K562 (cell line): ENCODE measurements around the gene BAIAP2. TPM values are rescaled to one million over a fixed set of nuclear protein-coding genes. Genes with fewer than 3 reads are reported as not detected.

ENCODE experiments used
- ATAC-seq: fragments of 200-7000 bp; cut with Tn5 transposase; 3 replicates; pipeline ENCODE4 v1.9.1; 2020; ENCODE audit warnings: moderate library complexity
- BruUV-seq: library from RNA; stranded (reverse); fragments of 400-500 nt; replicated peaks from 2 replicates; lab custom pipeline; 2021; lab: Mats Ljungman, UMichigan
- CTCF ChIA-PET: fragments of 300-600 bp; formaldehyde crosslinking; extraction: SDS; loops from one replicate; lab custom pipeline; 2021; ENCODE audit warnings: low intra/inter-chr PET ratio; lab: Yijun Ruan, JAX
- POLR2A ChIA-PET: fragments of 300-600, 350-650 bp; sonication (Branson Sonifier 250); formaldehyde crosslinking; extraction: SDS; loops from one replicate; lab custom pipeline; 2021; ENCODE audit warnings: antibody characterized with exemption, inconsistent platforms; lab: Yijun Ruan, JAX
- DNase-seq, 4 experiments: peaks; one replicate each; pipeline versions ENCODE4 v3.0.0 to v3.0.0-alpha.2; 2011 to 2018; ENCODE audit warnings: low spot score in 3 of 4, mixed read lengths in 3 of 4; ENCODE audit errors: extremely low read depth in 1 of 4
- FAIRE-seq: peaks from 2 replicates; lab custom pipeline; 2011; peaks lifted over from hg19 to GRCh38; lab: Jason Lieb, UNC
- H2AFZ ChIP-seq: 2 replicates; pipeline ENCODE4 v1.6.0; 2011; ENCODE audit warnings: low read depth, low read length, control low read depth, inconsistent platforms
- H3K27ac ChIP-seq: fragments of 200-600 bp; 3 replicates; pipeline ENCODE4 v1.8.0; 2011; ENCODE audit warnings: low read depth, mild to moderate bottlenecking, control low read depth, inconsistent platforms, low read length, moderate library complexity, mixed read lengths; ENCODE audit errors: extremely low read depth
- H3K27me3 ChIP-seq, 2 experiments: fragments of 300-600 bp in 1 of 2; 2 replicates in 1 of 2; 3 replicates in 1 of 2; pipeline versions ENCODE4 v1.6.0 to v1.8.0; 2011; ENCODE audit warnings: inconsistent platforms in 2 of 2, low read length in 2 of 2, mild to moderate bottlenecking in 1 of 2, mixed read lengths in 1 of 2, moderate library complexity in 1 of 2; ENCODE audit not compliant: control insufficient read depth in 2 of 2, insufficient read depth in 2 of 2
- H3K36me3 ChIP-seq: fragments of 300-600 bp; 3 replicates; pipeline ENCODE4 v1.8.0; 2011; ENCODE audit warnings: mild to moderate bottlenecking, low read length, inconsistent platforms; ENCODE audit not compliant: control insufficient read depth, insufficient read depth
- H3K4me1 ChIP-seq, 2 experiments: fragments of 200-600 bp in 1 of 2; replicated peaks in 1 of 2; 2 replicates in 1 of 2; 3 replicates in 1 of 2; pipeline versions ENCODE4 v1.5.1 to v1.8.0; 2011; ENCODE audit warnings: inconsistent platforms in 2 of 2, low read length in 2 of 2, mild to moderate bottlenecking in 1 of 2, mixed read lengths in 1 of 2, moderate library complexity in 1 of 2; ENCODE audit not compliant: control insufficient read depth in 2 of 2, insufficient read depth in 2 of 2
- H3K4me2 ChIP-seq: 2 replicates; pipeline ENCODE4 v1.6.1; 2011; ENCODE audit warnings: low read length, control low read depth, inconsistent platforms, mixed read lengths; ENCODE audit not compliant: insufficient read depth
- H3K4me3 ChIP-seq: fragments of 200-600 bp; sonication (generic), shearing (Covaris generic); 2 replicates; pipeline ENCODE4 v1.5.1; 2016; ENCODE audit warnings: control low read depth, inconsistent platforms
- H3K79me2 ChIP-seq: fragments of 200-600 bp; 3 replicates; pipeline ENCODE4 v1.8.0; 2011; ENCODE audit warnings: low read length, inconsistent platforms; ENCODE audit not compliant: control insufficient read depth, insufficient read depth
- H3K9ac ChIP-seq, 2 experiments: 2 replicates each; pipeline versions ENCODE4 v1.6.0 to v1.6.1; 2011; ENCODE audit warnings: low read depth in 2 of 2, low read length in 2 of 2, control low read depth in 1 of 2, inconsistent platforms in 1 of 2, mild to moderate bottlenecking in 1 of 2, mixed read lengths in 1 of 2; ENCODE audit not compliant: insufficient read depth in 1 of 2
- H3K9me1 ChIP-seq: one replicate; pipeline ENCODE4 v1.6.0; 2011; ENCODE audit warnings: inconsistent platforms, mild to moderate bottlenecking, low read length, moderate library complexity; ENCODE audit not compliant: control insufficient read depth, insufficient read depth
- H3K9me3 ChIP-seq: replicated peaks from 2 replicates; pipeline ENCODE4 v1.5.1; 2011; ENCODE audit warnings: low read depth, low read length, inconsistent platforms; ENCODE audit not compliant: control insufficient read depth, insufficient read depth
- H4K20me1 ChIP-seq: replicated peaks from 2 replicates; pipeline ENCODE4 v1.6.1; 2011; ENCODE audit warnings: low read length, inconsistent platforms, mixed read lengths; ENCODE audit not compliant: control insufficient read depth, insufficient read depth
- BCOR ChIP-seq: fragments of 450-650 bp; IDR thresholded peaks from 2 replicates; pipeline ENCODE4 v1.6.1; 2016
- E2F1 ChIP-seq: sonication (generic); formaldehyde crosslinking; IDR thresholded peaks from 2 replicates; pipeline ENCODE4 v1.8.1; 2023; ENCODE audit warnings: mild to moderate bottlenecking, missing genetic modification reagents, moderate library complexity
- E2F5 ChIP-seq: sonication (generic); formaldehyde crosslinking; IDR thresholded peaks from 2 replicates; pipeline ENCODE4 v1.8.0; 2022; ENCODE audit warnings: mild to moderate bottlenecking, missing genetic modification reagents
- ELF1 ChIP-seq: fragments of 200-800 bp; sonication (Bioruptor generic); IDR thresholded peaks from 2 replicates; pipeline ENCODE4 v1.6.1; 2016; ENCODE audit warnings: missing genetic modification characterization, missing compliant biosample characterization
- HDAC3 ChIP-seq: fragments of 450-650 bp; IDR thresholded peaks from 2 replicates; pipeline ENCODE4 v1.6.1; 2018; ENCODE audit warnings: borderline replicate concordance, mild to moderate bottlenecking, moderate library complexity; ENCODE audit not compliant: partially characterized antibody
- KDM2B ChIP-seq: fragments of 250-450 bp; sonication (Bioruptor Pico); IDR thresholded peaks from 2 replicates; pipeline ENCODE4 v1.8.0; 2021; ENCODE audit warnings: mild to moderate bottlenecking, moderate library complexity
- LCOR ChIP-seq: sonication (generic); formaldehyde crosslinking; IDR thresholded peaks from 2 replicates; pipeline ENCODE4 v1.8.0; 2022; ENCODE audit warnings: mild to moderate bottlenecking, missing genetic modification reagents
- OTX1 ChIP-seq: fragments of 450-650 bp; formaldehyde crosslinking; IDR thresholded peaks from 2 replicates; pipeline ENCODE4 v1.4.0; 2022; ENCODE audit warnings: mild to moderate bottlenecking
- PHF8 ChIP-seq: fragments of 200-600 bp; sonication (generic); IDR thresholded peaks from 2 replicates; pipeline ENCODE4 v1.6.1; 2012; ENCODE audit warnings: mixed run types, mild to moderate bottlenecking, inconsistent platforms, low read length, moderate library complexity, borderline replicate concordance
- RBM22 ChIP-seq: fragments of 200-400 bp; formaldehyde crosslinking; IDR thresholded peaks from 2 replicates; pipeline ENCODE4 v1.6.1; 2018; ENCODE audit warnings: low read length, low read depth; ENCODE audit not compliant: poor library complexity, severe bottlenecking
- XRCC4 ChIP-seq: IDR thresholded peaks from one replicate; pipeline ENCODE4 v1.6.1; 2011; ENCODE audit not compliant: insufficient read depth, insufficient read length; ENCODE audit errors: extremely low read depth
- ZNF143 ChIP-seq: sonication (generic); formaldehyde crosslinking; IDR thresholded peaks from 2 replicates; pipeline ENCODE4 v1.9.0; 2022; ENCODE audit warnings: mild to moderate bottlenecking, missing genetic modification reagents
- ZNF224 ChIP-seq: sonication (generic); formaldehyde crosslinking; IDR thresholded peaks from 2 replicates; pipeline ENCODE4 v1.8.0; 2022; ENCODE audit warnings: mild to moderate bottlenecking, missing genetic modification reagents
- ZNF316 ChIP-seq: fragments of 450-650 bp; IDR thresholded peaks from 2 replicates; pipeline ENCODE4 v1.6.1; 2016
- ZNF444 ChIP-seq: fragments of 250-450 bp; sonication (Bioruptor Pico); IDR thresholded peaks from 2 replicates; pipeline ENCODE4 v1.4.0; 2020; ENCODE audit warnings: mild to moderate bottlenecking, moderate library complexity
- ZNF511 ChIP-seq: sonication (generic); formaldehyde crosslinking; IDR thresholded peaks from 2 replicates; pipeline ENCODE4 v1.8.0; 2022; ENCODE audit warnings: mild to moderate bottlenecking, missing genetic modification reagents
- ZNF561 ChIP-seq: fragments of 450-650 bp; formaldehyde crosslinking; conservative IDR thresholded peaks from 2 replicates; pipeline ENCODE4 v1.4.0; 2020; ENCODE audit warnings: mild to moderate bottlenecking, moderate library complexity
- WGBS: fragments of 100-300 bp; shearing (Covaris generic); methylation state at CpG from one replicate; pipeline ENCODE4 v1.1.6; 2016; ENCODE audit warnings: low coverage, mixed read lengths; ENCODE audit not compliant: insufficient coverage; ENCODE audit errors: missing lambda C conversion rate; 5-methylcytosine and 5-hydroxymethylcytosine counted together
- in situ Hi-C: fragments of 300-500 bp; cut with MboI; formaldehyde crosslinking; loops from 4 replicates; pipeline ENCODE4 v1.15.0; 2018; ENCODE audit warnings: inconsistent platforms, mixed read lengths
- intact Hi-C: fragments of 100-400 bp; cut with micrococcal nuclease; formaldehyde crosslinking; loops from 2 replicates; pipeline ENCODE4 v1.14.2; 2022
- polyA plus RNA-seq, 8 experiments: library from polyadenylated mRNA; depleted of rRNA in 4 of 8; stranded (reverse) in 5 of 8; unstranded in 3 of 8; fragments of >200 nt; fragmentation: Nextera tagmentation in 2 of 8; fragmentation: Illumina TruSeq in 1 of 8; extraction: Ambion mirVana in 2 of 8; extraction: Trizol in 1 of 8; gene quantifications; 2 replicates each; pipeline versions ENCODE4 v1.2.1 to v1.2.3, GENCODE V29; 2011 to 2014; ENCODE audit warnings: inconsistent platforms in 1 of 8, missing spikeins in 1 of 8
- total RNA-seq, 7 experiments: library from RNA; depleted of rRNA in 6 of 7; stranded (reverse); fragments of >200 nt in 6 of 7; fragmentation: Illumina TruSeq in 2 of 7; extraction: Trizol in 2 of 7; gene quantifications; 2 replicates each; pipeline versions ENCODE4 v1.2.1 to v1.2.3, GENCODE V29; 2011 to 2021; ENCODE audit warnings: low replicate concordance in 1 of 7

The BAIAP2 gene
- total and polyA plus RNA-seq, 9 of the 15 experiments (the other 6 are each of a cell fraction or from before 2014, with no cell fraction given) = 2.3 to 51.6 (median 18.4) TPM

- TF ChIP-seq ZNF511 (CRISPR knock-in tag) = peak; percentile 71; the same call in 1 of the 2 replicates
- TF ChIP-seq, all 486 proteins: peak for 90
Observed at GRCh38 chr17:81119223-81120148, 84.5 kb downstream of the BAIAP2 start (continued).

GRCh38 chr17:81120149-81120484 is 85.2 kb downstream of the BAIAP2 start:
- H3K27ac ChIP-seq = peak overlapping the region; percentile 63; the same call in 2 of the 3 replicates
- peak; percentile 5 for ATAC-seq
- peak overlapping the region; percentile 53 to 56; a peak in 3 of 4 replicates for H3K9ac ChIP-seq
- H2AFZ ChIP-seq = peak overlapping the region; percentile 97
- peaks cover 0 to 94% of the 10 kb centered on the region in 2 experiments; a peak in 4 of 5 replicates for H3K4me1 ChIP-seq
- 0 out of 2 replicates have a peak, but pooled peaks cover 4% of the 10 kb centered on the region for H4K20me1 ChIP-seq
- WGBS = 58% methylated on average over 27 of the region's 33 CpGs
- no peak for FAIRE-seq
- no TSS peak for BruUV-seq
- peaks cover 0 to 13% of the 10 kb centered on the region in 2 experiments; a peak in 2 of 5 replicates for H3K27me3 ChIP-seq
- H3K4me3 ChIP-seq = peak overlapping the region; percentile 52
- H3K79me2 ChIP-seq = no peaks in the 10 kb centered on the region
- intact Hi-C loops = no loop called here
- in situ Hi-C loops = no loop called here
- H3K36me3 ChIP-seq = peaks cover 3% of the 10 kb centered on the region; the same call in 1 of the 3 replicates
- H3K9me1 ChIP-seq = no peaks in the 10 kb centered on the region
- H3K9me3 ChIP-seq = no peaks in the 10 kb centered on the region
- H3K4me2 ChIP-seq = peak overlapping the region; percentile 33
- CTCF ChIA-PET = no interaction called here
- DNase-seq = no peak
- POLR2A ChIA-PET = interaction anchor here (0.6 kb wide), 1 partner anchor 139 kb away, joined by 3 read pairs; no protein-coding TSS in a partner anchor
- TF ChIP-seq ZNF561 (CRISPR knock-in tag) (no peak), ZNF316 (no peak), ZNF143 (CRISPR knock-in tag) (no peak), BCOR (no peak), HDAC3 (no peak), E2F5 (CRISPR knock-in tag) (no peak), ZNF224 (CRISPR knock-in tag) (no peak), ZNF444 (CRISPR knock-in tag) (no peak), XRCC4 (no peak), LCOR (no peak), ELF1 (tag) (peak; percentile 26), E2F1 (no peak), OTX1 (CRISPR knock-in tag) (no peak), PHF8 (no peak), RBM22 (no peak), KDM2B (no peak)
